OCI-LY3 (cell line): ENCODE results near the gene TSPAN16.

Experiments
- H2AFZ ChIP-seq: fragments of 200-600, 300-600 bp; shearing (Covaris generic); 2 replicates; pipeline ENCODE4 v1.6.0; 2014; ENCODE audit warnings: antibody characterized with exemption, low read depth, low read length
- H3K27ac ChIP-seq: fragments of 200-600, 300-600 bp; sonication (generic); 2 replicates; pipeline ENCODE4 v1.5.1; 2014; ENCODE audit warnings: mild to moderate bottlenecking, low read length, moderate library complexity, mixed read lengths
- H3K27me3 ChIP-seq: fragments of 200-600, 300-600 bp; sonication (generic); 2 replicates; pipeline ENCODE4 v1.6.1; 2014; ENCODE audit warnings: low read depth, low read length, mixed read lengths
- H3K36me3 ChIP-seq: fragments of 200-600, 300-600 bp; sonication (generic); replicated peaks from 2 replicates; pipeline ENCODE3; 2014; ENCODE audit warnings: low read depth, low read length, mixed read lengths
- H3K4me1 ChIP-seq: fragments of 300-600, 200-600 bp; sonication (generic); 2 replicates; pipeline ENCODE4 v1.6.1; 2014; ENCODE audit warnings: low read length, mixed read lengths
- H3K4me2 ChIP-seq: fragments of 200-600, 300-600 bp; sonication (generic); 2 replicates; pipeline ENCODE4 v1.6.1; 2014; ENCODE audit warnings: low read length, mixed read lengths
- H3K4me3 ChIP-seq: fragments of 300-600, 200-600 bp; sonication (generic); 2 replicates; pipeline ENCODE4 v1.5.1; 2014; ENCODE audit warnings: antibody characterized with exemption, mild to moderate bottlenecking, low read length, moderate library complexity
- H3K79me2 ChIP-seq: fragments of 300-600, 200-600 bp; shearing (Covaris generic); 2 replicates; pipeline ENCODE4 v1.6.1; 2014; ENCODE audit warnings: mild to moderate bottlenecking, low read length, mixed read lengths
- H3K9ac ChIP-seq: fragments of 300-600, 200-600 bp; shearing (Covaris generic); 2 replicates; pipeline ENCODE4 v1.6.0; 2014; ENCODE audit warnings: mild to moderate bottlenecking, low read length, moderate library complexity
- H3K9me3 ChIP-seq: fragments of 200-600, 300-600 bp; shearing (Covaris generic); 2 replicates; pipeline ENCODE4 v1.6.1; 2014; ENCODE audit warnings: low read length, mixed read lengths; ENCODE audit not compliant: insufficient read depth
- H4K20me1 ChIP-seq: fragments of 200-600, 300-600 bp; sonication (generic); 2 replicates; pipeline ENCODE4 v1.6.1; 2016; ENCODE audit warnings: low read length, mixed read lengths; ENCODE audit not compliant: insufficient read depth
- CTCF ChIP-seq: fragments of 200-600, 300-600 bp; sonication (generic); IDR thresholded peaks from 2 replicates; pipeline ENCODE4 v1.5.1; 2014; ENCODE audit warnings: antibody characterized with exemption, low read length, low read depth
- EZH2phosphoT487 ChIP-seq: fragments of 200-600 bp; shearing (Covaris generic); IDR thresholded peaks from 2 replicates; pipeline ENCODE4 v1.6.1; 2018; ENCODE audit warnings: antibody characterized with exemption, mixed run types, low read depth

TSPAN16 gene

GRCh38 chr19:11296264-11296663 lies 304 bp downstream of the TSPAN16 start:
- Histone ChIP-seq H3K9ac (no peak overlapping the region), H3K79me2 (no peaks in the 10 kb centered on the region), H2AFZ (no peak overlapping the region), H3K4me1 (peaks cover 10% of the 10 kb centered on the region), H3K9me3 (no peaks in the 10 kb centered on the region), H3K4me2 (no peak overlapping the region), H4K20me1 (no peaks in the 10 kb centered on the region), H3K27ac (no peak overlapping the region), H3K36me3 (no peaks in the 10 kb centered on the region), H3K4me3 (no peak overlapping the region), H3K27me3 (peaks cover 23% of the 10 kb centered on the region)
- TF ChIP-seq CTCF (no peak), EZH2phosphoT487 (no peak)

- H3K9me3 ChIP-seq: no peaks in the 10 kb centered on the region
- no peaks in the 10 kb centered on the region for H3K4me1 ChIP-seq
- no peak overlapping the region for H3K4me2 ChIP-seq
- H4K20me1 ChIP-seq: no peaks in the 10 kb centered on the region
- no peaks in the 10 kb centered on the region for H3K36me3 ChIP-seq
- TF ChIP-seq EZH2phosphoT487 (no peak), CTCF (no peak)
- H3K4me3 ChIP-seq: no peak overlapping the region
- H3K27me3 ChIP-seq: 0 out of 2 replicates have a peak, but pooled peaks cover 8% of the 10 kb centered on the region
- no peak overlapping the region for H3K9ac ChIP-seq
- H3K27ac ChIP-seq: no peak overlapping the region
- no peak overlapping the region for H2AFZ ChIP-seq
- H3K79me2 ChIP-seq: no peaks in the 10 kb centered on the region
Observed at GRCh38 chr19:11299946-11300810, 4.2 kb downstream of the TSPAN16 start.

- Histone ChIP-seq H3K36me3 (no peaks in the 10 kb centered on the region), H3K4me2 (no peak overlapping the region), H2AFZ (no peak overlapping the region), H3K9me3 (no peaks in the 10 kb centered on the region), H4K20me1 (no peaks in the 10 kb centered on the region), H3K79me2 (no peaks in the 10 kb centered on the region), H3K27me3 (0 out of 2 replicates have a peak, but pooled peaks cover 8% of the 10 kb centered on the region), H3K9ac (no peak overlapping the region), H3K4me3 (no peak overlapping the region), H3K4me1 (no peaks in the 10 kb centered on the region), H3K27ac (no peak overlapping the region)
- TF ChIP-seq CTCF (no peak), EZH2phosphoT487 (no peak)
Observed at GRCh38 chr19:11300811-11301120, 4.8 kb downstream of the TSPAN16 start.

- no peak for TF ChIP-seq EZH2phosphoT487
- TF ChIP-seq CTCF: no peak
- Histone ChIP-seq H3K4me2 (no peak overlapping the region), H3K27ac (no peak overlapping the region), H3K9ac (no peak overlapping the region), H3K9me3 (no peaks in the 10 kb centered on the region), H3K4me3 (no peak overlapping the region), H3K79me2 (no peaks in the 10 kb centered on the region), H3K27me3 (no peaks in the 10 kb centered on the region), H3K36me3 (no peaks in the 10 kb centered on the region), H3K4me1 (no peaks in the 10 kb centered on the region), H2AFZ (no peak overlapping the region), H4K20me1 (no peaks in the 10 kb centered on the region)
Observed at GRCh38 chr19:11304936-11305335, 9.0 kb downstream of the TSPAN16 start.
